Panc1 (cell line): ENCODE measurements around the gene USP10.

Source experiments
- CTCF ChIP-seq: fragments of 450-650 bp; IDR thresholded peaks from 2 replicates; pipeline ENCODE4 v1.5.1; 2017; ENCODE audit warnings: mild to moderate bottlenecking
- POLR2AphosphoS5 ChIP-seq: IDR thresholded peaks from 2 replicates; pipeline ENCODE4 v1.6.1; 2012; ENCODE audit warnings: mild to moderate bottlenecking, low read depth, low read length, moderate library complexity

GRCh38 chr16:84827131-84827574 lies 127.4 kb downstream of the USP10 start:
- TF ChIP-seq CTCF (no peak), POLR2AphosphoS5 (no peak)
